ENCODE data around the gene CD34. TPM values are rescaled to one million over a fixed set of nuclear protein-coding genes. Genes with fewer than 3 reads are reported as not detected.
A peak's percentile ranks its signal among the peaks of the same experiment; 100 is the strongest.

The CD34 gene
- total RNA-seq, 1 donor from 2014 or later = 69.6 TPM

DNA sequence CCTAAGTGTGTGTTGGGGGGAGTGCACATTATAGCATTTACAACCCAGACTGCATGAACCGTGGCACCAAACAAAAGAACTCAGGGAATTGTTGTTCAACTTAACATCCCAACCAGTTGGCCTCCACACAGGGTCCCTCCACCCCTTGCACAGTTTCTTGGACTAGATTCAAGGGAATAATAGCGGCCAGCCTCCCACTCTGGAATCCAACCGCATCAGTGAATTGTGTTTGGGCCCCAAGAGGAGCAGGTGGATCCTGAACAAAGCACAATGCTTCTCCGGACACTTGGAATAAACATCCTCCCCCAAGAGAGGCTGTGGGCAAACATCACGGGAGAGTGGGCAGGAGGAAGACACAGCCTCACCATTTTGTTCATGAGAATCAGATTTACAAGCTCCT is 18.2 kb downstream of the CD34 start:
- Histone ChIP-seq H3K36me3 (peaks cover 33% of the 10 kb centered on the region), H3K27me3 (ENCODE audit: low read depth) (no peaks in the 10 kb centered on the region), H3K4me3 (no peak overlapping the region), H3K4me1 (peaks cover 99% of the 10 kb centered on the region), H3K9me3 (replicated peaks) (no peaks in the 10 kb centered on the region), H3K27ac (replicated peaks) (peak overlapping the region; percentile 95)
- intact Hi-C loops (cut with micrococcal nuclease) = loop anchor here (5.0 kb wide), 1 partner anchor 70 kb away; no protein-coding TSS in a partner anchor
- DNase-seq = no peak
- TF ChIP-seq, protein P1, sequence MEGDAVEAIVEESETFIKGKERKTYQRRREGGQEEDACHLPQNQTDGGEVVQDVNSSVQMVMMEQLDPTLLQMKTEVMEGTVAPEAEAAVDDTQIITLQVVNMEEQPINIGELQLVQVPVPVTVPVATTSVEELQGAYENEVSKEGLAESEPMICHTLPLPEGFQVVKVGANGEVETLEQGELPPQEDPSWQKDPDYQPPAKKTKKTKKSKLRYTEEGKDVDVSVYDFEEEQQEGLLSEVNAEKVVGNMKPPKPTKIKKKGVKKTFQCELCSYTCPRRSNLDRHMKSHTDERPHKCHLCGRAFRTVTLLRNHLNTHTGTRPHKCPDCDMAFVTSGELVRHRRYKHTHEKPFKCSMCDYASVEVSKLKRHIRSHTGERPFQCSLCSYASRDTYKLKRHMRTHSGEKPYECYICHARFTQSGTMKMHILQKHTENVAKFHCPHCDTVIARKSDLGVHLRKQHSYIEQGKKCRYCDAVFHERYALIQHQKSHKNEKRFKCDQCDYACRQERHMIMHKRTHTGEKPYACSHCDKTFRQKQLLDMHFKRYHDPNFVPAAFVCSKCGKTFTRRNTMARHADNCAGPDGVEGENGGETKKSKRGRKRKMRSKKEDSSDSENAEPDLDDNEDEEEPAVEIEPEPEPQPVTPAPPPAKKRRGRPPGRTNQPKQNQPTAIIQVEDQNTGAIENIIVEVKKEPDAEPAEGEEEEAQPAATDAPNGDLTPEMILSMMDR (IDR thresholded peaks at IDR 0.05; ENCODE audit: borderline replicate concordance) = no peak

DNA sequence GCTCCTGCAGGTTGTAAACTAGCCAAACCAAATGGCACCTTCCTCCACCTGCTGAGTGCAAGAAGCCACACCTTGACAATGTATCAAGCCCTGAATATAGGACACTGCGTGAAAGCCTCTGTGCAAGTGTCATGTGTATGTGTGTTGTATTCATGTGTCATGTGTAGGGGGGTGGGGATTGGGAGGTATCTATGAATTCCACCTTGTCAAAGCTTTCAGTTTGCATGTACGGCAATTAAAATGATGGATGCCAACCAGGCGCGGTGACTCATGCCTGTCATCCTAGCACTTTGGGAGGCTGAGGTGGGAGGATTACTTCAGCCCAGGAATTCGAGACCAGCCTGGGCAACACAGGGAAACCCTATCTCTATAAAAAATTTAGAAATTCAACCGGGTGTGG is 19.8 kb downstream of the CD34 start:
- no peaks in the 10 kb centered on the region for H3K27me3 ChIP-seq (ENCODE audit: low read depth)
- H3K4me1 ChIP-seq = peaks cover 100% of the 10 kb centered on the region
- TF ChIP-seq, protein P1 (IDR thresholded peaks at IDR 0.05; ENCODE audit: borderline replicate concordance) = no peak
- peaks cover 35% of the 10 kb centered on the region for H3K36me3 ChIP-seq
- H3K4me3 ChIP-seq = no peak overlapping the region
- no peaks in the 10 kb centered on the region for H3K9me3 ChIP-seq (replicated peaks)
- no peak for DNase-seq
- intact Hi-C loops (cut with micrococcal nuclease) = loop anchor here (5.0 kb wide), 1 partner anchor 71 kb away; no protein-coding TSS in a partner anchor
- H3K27ac ChIP-seq (replicated peaks) = peak overlapping the region; percentile 95

DNA sequence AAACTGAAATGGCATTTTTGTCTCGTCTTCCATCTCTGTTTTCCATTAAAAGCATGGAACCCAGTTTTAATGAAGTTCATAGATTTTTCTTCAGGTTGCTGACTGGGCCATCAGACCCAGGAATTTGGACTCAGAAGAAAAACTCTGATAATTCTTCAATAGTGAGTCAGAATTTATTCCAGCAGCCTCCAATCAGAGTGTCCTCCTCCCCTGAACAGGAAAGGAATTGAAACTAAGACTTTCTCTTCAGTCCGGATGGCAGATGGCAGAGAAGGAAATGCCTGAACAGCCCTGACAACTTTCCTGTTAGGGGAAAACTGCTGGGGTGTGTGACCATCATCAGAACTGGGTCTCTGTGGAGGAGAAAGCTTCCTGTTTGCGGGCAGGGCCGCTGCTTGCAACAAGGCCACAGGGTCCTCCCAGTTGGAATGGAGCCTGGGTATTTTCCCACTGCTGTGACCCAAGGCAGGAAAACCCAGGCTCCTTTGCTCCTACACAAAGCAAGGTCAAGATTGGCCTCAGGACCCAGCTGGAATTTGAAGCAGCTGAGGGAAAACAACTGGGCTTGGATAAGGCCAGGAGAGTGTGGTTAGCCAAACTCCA is 20.7 kb downstream of the CD34 start:
- H3K4me1 ChIP-seq = peaks cover 100% of the 10 kb centered on the region
- peaks cover 27% of the 10 kb centered on the region for H3K36me3 ChIP-seq
- intact Hi-C loops (cut with micrococcal nuclease) = loop anchor here (5.0 kb wide), 1 partner anchor 72 kb away; no protein-coding TSS in a partner anchor
- H3K27ac ChIP-seq (replicated peaks) = peak overlapping the region; percentile 95
- no peak overlapping the region for H3K4me3 ChIP-seq
- TF ChIP-seq, protein P1 (IDR thresholded peaks at IDR 0.05; ENCODE audit: borderline replicate concordance) = no peak
- no peaks in the 10 kb centered on the region for H3K27me3 ChIP-seq (ENCODE audit: low read depth)
- H3K9me3 ChIP-seq (replicated peaks) = no peaks in the 10 kb centered on the region
- DNase-seq = peak; percentile 80

DNA sequence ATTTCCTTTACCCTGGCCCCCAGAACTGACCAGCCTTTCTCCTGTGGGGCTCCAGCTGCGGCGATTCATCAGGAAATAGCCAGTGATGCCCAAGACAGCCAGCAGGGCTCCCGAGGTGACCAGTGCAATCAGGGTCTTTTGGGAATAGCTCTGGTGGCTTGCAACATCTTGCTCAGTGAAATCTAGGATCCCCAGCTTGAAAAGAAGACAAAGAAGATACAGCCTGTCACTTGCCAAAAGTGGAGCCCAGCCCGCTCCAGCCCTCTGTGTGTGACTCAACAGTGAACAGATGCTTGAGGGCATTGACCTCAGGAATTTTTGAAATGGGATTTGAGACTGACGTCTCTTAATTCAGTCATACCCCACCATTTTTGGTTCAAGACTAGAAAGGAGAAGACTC is 22.3 kb downstream of the CD34 start:
- DNase-seq = no peak
- Histone ChIP-seq H3K4me1 (peaks cover 100% of the 10 kb centered on the region), H3K27me3 (ENCODE audit: low read depth) (no peaks in the 10 kb centered on the region), H3K36me3 (peaks cover 19% of the 10 kb centered on the region), H3K9me3 (replicated peaks) (no peaks in the 10 kb centered on the region), H3K4me3 (no peak overlapping the region), H3K27ac (replicated peaks) (peak overlapping the region; percentile 95)
- intact Hi-C loops (cut with micrococcal nuclease) = no loop called here
- TF ChIP-seq, protein P1 (IDR thresholded peaks at IDR 0.05; ENCODE audit: borderline replicate concordance) = peak; percentile 26

DNA sequence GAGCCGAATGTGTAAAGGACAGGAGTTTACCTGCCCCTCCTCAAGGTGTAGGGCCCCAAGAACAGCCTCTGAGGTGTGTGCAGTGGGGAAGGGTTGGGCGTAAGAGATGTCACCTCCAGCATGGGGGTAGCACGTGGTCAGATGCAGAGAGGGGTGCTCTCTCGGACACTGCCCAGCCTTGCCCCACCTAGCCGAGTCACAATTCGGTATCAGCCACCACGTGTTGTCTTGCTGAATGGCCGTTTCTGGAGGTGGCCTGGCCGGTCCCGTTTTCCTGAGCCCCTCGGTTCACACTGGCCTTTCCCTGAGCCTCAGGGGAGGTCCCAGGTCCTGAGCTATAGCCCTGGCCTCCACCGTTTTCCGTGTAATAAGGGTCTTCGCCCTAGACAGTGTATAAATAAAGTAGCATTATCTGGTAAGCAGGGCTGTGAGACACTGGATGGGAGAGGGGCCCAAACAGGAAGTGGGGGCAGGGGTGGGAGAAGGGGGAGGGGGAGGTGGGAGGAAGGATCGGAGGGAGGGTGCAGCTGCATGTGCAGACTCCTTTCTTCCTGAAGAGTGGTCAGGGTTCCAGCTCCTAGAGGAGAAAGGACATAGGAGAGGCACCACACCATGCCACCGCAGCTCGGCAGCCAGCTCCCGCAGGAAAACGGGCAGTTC is 23.3 kb downstream of the CD34 start:
- no peak for DNase-seq
- Histone ChIP-seq H3K4me3 (no peak overlapping the region), H3K9me3 (replicated peaks) (no peaks in the 10 kb centered on the region), H3K4me1 (peaks cover 100% of the 10 kb centered on the region), H3K27me3 (ENCODE audit: low read depth) (no peaks in the 10 kb centered on the region), H3K27ac (replicated peaks) (peak overlapping the region; percentile 95), H3K36me3 (peaks cover 19% of the 10 kb centered on the region)
- intact Hi-C loops (cut with micrococcal nuclease) = no loop called here
- TF ChIP-seq, protein P1 (IDR thresholded peaks at IDR 0.05; ENCODE audit: borderline replicate concordance) = no peak
